DND-41 (cell line): ENCODE data around the gene NPB.

ENCODE experiments used
- CTCF ChIP-seq: IDR thresholded peaks from 2 replicates; pipeline ENCODE4 v1.5.1; 2012; ENCODE audit warnings: borderline replicate concordance, low read length, moderate library complexity, mild to moderate bottlenecking; ENCODE audit not compliant: poor library complexity, severe bottlenecking; ENCODE audit errors: extremely low read depth
- EZH2 ChIP-seq: IDR thresholded peaks from 3 replicates; pipeline ENCODE4 v1.6.1; 2012; ENCODE audit warnings: borderline replicate concordance, low read depth, mild to moderate bottlenecking, moderate library complexity, low read length, inconsistent platforms; ENCODE audit not compliant: severe bottlenecking

GRCh38 chr17:81866440-81867169 lies 35.4 kb upstream of the NPB start:
- TF ChIP-seq CTCF (no peak), EZH2 (no peak)
